K562 (cell line): ENCODE results near the gene HTR2B. TPM values are rescaled to one million over a fixed set of nuclear protein-coding genes. Genes with fewer than 3 reads are reported as not detected.

Experiments
- ATAC-seq: fragments of 200-7000 bp; cut with Tn5 transposase; 3 replicates; pipeline ENCODE4 v1.9.1; 2020; ENCODE audit warnings: moderate library complexity
- BruUV-seq: library from RNA; stranded (reverse); fragments of 400-500 nt; replicated peaks from 2 replicates; lab custom pipeline; 2021; lab: Mats Ljungman, UMichigan
- CTCF ChIA-PET: fragments of 300-600 bp; formaldehyde crosslinking; extraction: SDS; loops from one replicate; lab custom pipeline; 2021; ENCODE audit warnings: low intra/inter-chr PET ratio; lab: Yijun Ruan, JAX
- POLR2A ChIA-PET: fragments of 300-600, 350-650 bp; sonication (Branson Sonifier 250); formaldehyde crosslinking; extraction: SDS; loops from one replicate; lab custom pipeline; 2021; ENCODE audit warnings: antibody characterized with exemption, inconsistent platforms; lab: Yijun Ruan, JAX
- DNase-seq, 4 experiments: peaks; one replicate each; pipeline versions ENCODE4 v3.0.0 to v3.0.0-alpha.2; 2011 to 2018; ENCODE audit warnings: low spot score in 3 of 4, mixed read lengths in 3 of 4; ENCODE audit errors: extremely low read depth in 1 of 4
- FAIRE-seq: peaks from 2 replicates; lab custom pipeline; 2011; peaks lifted over from hg19 to GRCh38; lab: Jason Lieb, UNC
- H2AFZ ChIP-seq: 2 replicates; pipeline ENCODE4 v1.6.0; 2011; ENCODE audit warnings: low read depth, low read length, control low read depth, inconsistent platforms
- H3K27ac ChIP-seq: fragments of 200-600 bp; 3 replicates; pipeline ENCODE4 v1.8.0; 2011; ENCODE audit warnings: low read depth, mild to moderate bottlenecking, control low read depth, inconsistent platforms, low read length, moderate library complexity, mixed read lengths; ENCODE audit errors: extremely low read depth
- H3K27me3 ChIP-seq, 2 experiments: fragments of 300-600 bp in 1 of 2; 2 replicates in 1 of 2; 3 replicates in 1 of 2; pipeline versions ENCODE4 v1.6.0 to v1.8.0; 2011; ENCODE audit warnings: inconsistent platforms in 2 of 2, low read length in 2 of 2, mild to moderate bottlenecking in 1 of 2, mixed read lengths in 1 of 2, moderate library complexity in 1 of 2; ENCODE audit not compliant: control insufficient read depth in 2 of 2, insufficient read depth in 2 of 2
- H3K36me3 ChIP-seq: fragments of 300-600 bp; 3 replicates; pipeline ENCODE4 v1.8.0; 2011; ENCODE audit warnings: mild to moderate bottlenecking, low read length, inconsistent platforms; ENCODE audit not compliant: control insufficient read depth, insufficient read depth
- H3K4me1 ChIP-seq, 2 experiments: fragments of 200-600 bp in 1 of 2; replicated peaks in 1 of 2; 2 replicates in 1 of 2; 3 replicates in 1 of 2; pipeline versions ENCODE4 v1.5.1 to v1.8.0; 2011; ENCODE audit warnings: inconsistent platforms in 2 of 2, low read length in 2 of 2, mild to moderate bottlenecking in 1 of 2, mixed read lengths in 1 of 2, moderate library complexity in 1 of 2; ENCODE audit not compliant: control insufficient read depth in 2 of 2, insufficient read depth in 2 of 2
- H3K4me2 ChIP-seq: 2 replicates; pipeline ENCODE4 v1.6.1; 2011; ENCODE audit warnings: low read length, control low read depth, inconsistent platforms, mixed read lengths; ENCODE audit not compliant: insufficient read depth
- H3K4me3 ChIP-seq: fragments of 200-600 bp; sonication (generic), shearing (Covaris generic); 2 replicates; pipeline ENCODE4 v1.5.1; 2016; ENCODE audit warnings: control low read depth, inconsistent platforms
- H3K79me2 ChIP-seq: fragments of 200-600 bp; 3 replicates; pipeline ENCODE4 v1.8.0; 2011; ENCODE audit warnings: low read length, inconsistent platforms; ENCODE audit not compliant: control insufficient read depth, insufficient read depth
- H3K9ac ChIP-seq, 2 experiments: 2 replicates each; pipeline versions ENCODE4 v1.6.0 to v1.6.1; 2011; ENCODE audit warnings: low read depth in 2 of 2, low read length in 2 of 2, control low read depth in 1 of 2, inconsistent platforms in 1 of 2, mild to moderate bottlenecking in 1 of 2, mixed read lengths in 1 of 2; ENCODE audit not compliant: insufficient read depth in 1 of 2
- H3K9me1 ChIP-seq: one replicate; pipeline ENCODE4 v1.6.0; 2011; ENCODE audit warnings: inconsistent platforms, mild to moderate bottlenecking, low read length, moderate library complexity; ENCODE audit not compliant: control insufficient read depth, insufficient read depth
- H3K9me3 ChIP-seq: replicated peaks from 2 replicates; pipeline ENCODE4 v1.5.1; 2011; ENCODE audit warnings: low read depth, low read length, inconsistent platforms; ENCODE audit not compliant: control insufficient read depth, insufficient read depth
- H4K20me1 ChIP-seq: replicated peaks from 2 replicates; pipeline ENCODE4 v1.6.1; 2011; ENCODE audit warnings: low read length, inconsistent platforms, mixed read lengths; ENCODE audit not compliant: control insufficient read depth, insufficient read depth
- CBFA2T2 ChIP-seq: fragments of 450-650 bp; conservative IDR thresholded peaks from 2 replicates; pipeline ENCODE4 v1.6.1; 2017; ENCODE audit warnings: mild to moderate bottlenecking
- GABPA ChIP-seq: fragments of 200-800 bp; sonication (Bioruptor generic); conservative IDR thresholded peaks from 2 replicates; pipeline ENCODE4 v1.6.1; 2016; ENCODE audit warnings: low read depth, missing genetic modification characterization, missing compliant biosample characterization
- GABPB2 ChIP-seq: fragments of 250-450 bp; sonication (Bioruptor Pico); conservative IDR thresholded peaks from 2 replicates; pipeline ENCODE4 v1.5.1; 2021; ENCODE audit warnings: mild to moderate bottlenecking
- GTF2A2 ChIP-seq: IDR thresholded peaks from 2 replicates; pipeline ENCODE4 v1.6.1; 2016; ENCODE audit warnings: mild to moderate bottlenecking, missing genetic modification characterization, missing compliant biosample characterization
- NR2F6 ChIP-seq: fragments of 450-650 bp; formaldehyde crosslinking; IDR thresholded peaks from 2 replicates; pipeline ENCODE4 v1.4.0; 2020; ENCODE audit warnings: mild to moderate bottlenecking
- RBFOX2 ChIP-seq: fragments of 200-400 bp; formaldehyde crosslinking; IDR thresholded peaks from 2 replicates; pipeline ENCODE4 v1.6.1; 2017; ENCODE audit warnings: low read depth, mild to moderate bottlenecking, low read length, moderate library complexity
- SAFB2 ChIP-seq: fragments of 200-400 bp; formaldehyde crosslinking; IDR thresholded peaks from 2 replicates; pipeline ENCODE4 v1.6.1; 2018; ENCODE audit warnings: borderline replicate concordance, low read length, low read depth, moderate library complexity; ENCODE audit not compliant: severe bottlenecking
- TAF15 ChIP-seq: fragments of 200-400 bp; formaldehyde crosslinking; IDR thresholded peaks from 2 replicates; pipeline ENCODE4 v1.6.1; 2017; ENCODE audit warnings: mild to moderate bottlenecking, low read depth, low read length, moderate library complexity
- ZFP30 ChIP-seq: fragments of 250-450 bp; sonication (Bioruptor Pico); IDR thresholded peaks from 2 replicates; pipeline ENCODE4 v1.8.0; 2022; ENCODE audit warnings: moderate library complexity, mild to moderate bottlenecking, inconsistent platforms, borderline replicate concordance
- ZNF354B ChIP-seq: fragments of 250-450 bp; sonication (Bioruptor Pico); IDR thresholded peaks from 2 replicates; pipeline ENCODE4 v1.4.0; 2020
- ZNF785 ChIP-seq: fragments of 250-450 bp; sonication (Bioruptor Pico); IDR thresholded peaks from 2 replicates; pipeline ENCODE4 v1.4.0; 2020; ENCODE audit warnings: mild to moderate bottlenecking
- WGBS: fragments of 100-300 bp; shearing (Covaris generic); methylation state at CpG from one replicate; pipeline ENCODE4 v1.1.6; 2016; ENCODE audit warnings: low coverage, mixed read lengths; ENCODE audit not compliant: insufficient coverage; ENCODE audit errors: missing lambda C conversion rate; 5-methylcytosine and 5-hydroxymethylcytosine counted together
- in situ Hi-C: fragments of 300-500 bp; cut with MboI; formaldehyde crosslinking; loops from 4 replicates; pipeline ENCODE4 v1.15.0; 2018; ENCODE audit warnings: inconsistent platforms, mixed read lengths
- intact Hi-C: fragments of 100-400 bp; cut with micrococcal nuclease; formaldehyde crosslinking; loops from 2 replicates; pipeline ENCODE4 v1.14.2; 2022
- polyA plus RNA-seq, 8 experiments: library from polyadenylated mRNA; depleted of rRNA in 4 of 8; stranded (reverse) in 5 of 8; unstranded in 3 of 8; fragments of >200 nt; fragmentation: Nextera tagmentation in 2 of 8; fragmentation: Illumina TruSeq in 1 of 8; extraction: Ambion mirVana in 2 of 8; extraction: Trizol in 1 of 8; gene quantifications; 2 replicates each; pipeline versions ENCODE4 v1.2.1 to v1.2.3, GENCODE V29; 2011 to 2014; ENCODE audit warnings: inconsistent platforms in 1 of 8, missing spikeins in 1 of 8
- total RNA-seq, 7 experiments: library from RNA; depleted of rRNA in 6 of 7; stranded (reverse); fragments of >200 nt in 6 of 7; fragmentation: Illumina TruSeq in 2 of 7; extraction: Trizol in 2 of 7; gene quantifications; 2 replicates each; pipeline versions ENCODE4 v1.2.1 to v1.2.3, GENCODE V29; 2011 to 2021; ENCODE audit warnings: low replicate concordance in 1 of 7
- TF ChIP-seq, protein P1 (sequence below): sonication (generic); formaldehyde crosslinking; IDR thresholded peaks from 2 replicates; pipeline ENCODE4 v1.8.0; 2023; ENCODE audit warnings: missing genetic modification reagents, mild to moderate bottlenecking, borderline replicate concordance
- TF ChIP-seq, protein P2 (sequence below): fragments of 250-450 bp; sonication (Bioruptor Pico); IDR thresholded peaks from 2 replicates; pipeline ENCODE4 v1.4.0; 2020

Gene HTR2B
- total and polyA plus RNA-seq, 9 of the 15 experiments (the other 6 are each of a cell fraction or from before 2014, with no cell fraction given), result not detected

DNA sequence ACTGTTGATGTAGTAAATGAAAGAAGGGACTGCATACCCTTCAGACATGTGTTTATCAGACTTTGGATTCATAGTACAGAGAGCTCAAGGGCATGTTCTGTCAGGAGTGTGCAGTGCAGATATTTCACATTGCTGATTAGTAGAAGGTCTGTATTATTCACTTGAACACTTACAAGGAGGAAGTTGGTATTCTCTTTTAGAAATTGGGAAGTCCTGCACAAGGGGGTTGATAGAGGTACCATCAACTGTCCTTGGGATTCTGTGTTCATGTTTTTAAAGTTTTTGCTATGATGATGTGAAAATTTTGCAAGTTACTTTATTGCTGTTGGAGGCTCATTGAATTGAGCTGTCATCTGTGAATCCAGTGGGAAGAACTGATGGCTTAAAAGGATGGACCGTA is 61.5 kb downstream of the HTR2B start:
- peaks cover 43% of the 10 kb centered on the region for H3K79me2 ChIP-seq
- FAIRE-seq (no peak), DNase-seq (no peak), ATAC-seq (no peak)
- no peaks in the 10 kb centered on the region for H3K27me3 ChIP-seq
- H3K4me2 ChIP-seq, result no peak overlapping the region
- no TSS peak for BruUV-seq
- peaks cover 90% of the 10 kb centered on the region for H3K36me3 ChIP-seq
- ChIA-PET CTCF (no interaction called here), POLR2A (no interaction called here)
- H3K9ac ChIP-seq, result no peak overlapping the region
- H2AFZ ChIP-seq, result no peak overlapping the region
- H3K9me1 ChIP-seq, result no peaks in the 10 kb centered on the region
- no peaks in the 10 kb centered on the region for H3K9me3 ChIP-seq
- 100% methylated on average over 1 of the region's 1 CpG for WGBS
- intact Hi-C loops (no loop called here), in situ Hi-C loops (no loop called here)
- H3K4me1 ChIP-seq, result peaks cover 0 to 11% of the 10 kb centered on the region in 2 experiments; a peak in 2 of 5 replicates
- H3K27ac ChIP-seq, result no peak overlapping the region
- H4K20me1 ChIP-seq, result 0 out of 2 replicates have a peak, but pooled peaks cover 11% of the 10 kb centered on the region
- H3K4me3 ChIP-seq, result no peak overlapping the region
- no peak for TF ChIP-seq NR2F6 (CRISPR knock-in tag)
- no peak for TF ChIP-seq ZFP30
- TF ChIP-seq RBFOX2, result no peak
- no peak for TF ChIP-seq TAF15
- TF ChIP-seq, protein P1, sequence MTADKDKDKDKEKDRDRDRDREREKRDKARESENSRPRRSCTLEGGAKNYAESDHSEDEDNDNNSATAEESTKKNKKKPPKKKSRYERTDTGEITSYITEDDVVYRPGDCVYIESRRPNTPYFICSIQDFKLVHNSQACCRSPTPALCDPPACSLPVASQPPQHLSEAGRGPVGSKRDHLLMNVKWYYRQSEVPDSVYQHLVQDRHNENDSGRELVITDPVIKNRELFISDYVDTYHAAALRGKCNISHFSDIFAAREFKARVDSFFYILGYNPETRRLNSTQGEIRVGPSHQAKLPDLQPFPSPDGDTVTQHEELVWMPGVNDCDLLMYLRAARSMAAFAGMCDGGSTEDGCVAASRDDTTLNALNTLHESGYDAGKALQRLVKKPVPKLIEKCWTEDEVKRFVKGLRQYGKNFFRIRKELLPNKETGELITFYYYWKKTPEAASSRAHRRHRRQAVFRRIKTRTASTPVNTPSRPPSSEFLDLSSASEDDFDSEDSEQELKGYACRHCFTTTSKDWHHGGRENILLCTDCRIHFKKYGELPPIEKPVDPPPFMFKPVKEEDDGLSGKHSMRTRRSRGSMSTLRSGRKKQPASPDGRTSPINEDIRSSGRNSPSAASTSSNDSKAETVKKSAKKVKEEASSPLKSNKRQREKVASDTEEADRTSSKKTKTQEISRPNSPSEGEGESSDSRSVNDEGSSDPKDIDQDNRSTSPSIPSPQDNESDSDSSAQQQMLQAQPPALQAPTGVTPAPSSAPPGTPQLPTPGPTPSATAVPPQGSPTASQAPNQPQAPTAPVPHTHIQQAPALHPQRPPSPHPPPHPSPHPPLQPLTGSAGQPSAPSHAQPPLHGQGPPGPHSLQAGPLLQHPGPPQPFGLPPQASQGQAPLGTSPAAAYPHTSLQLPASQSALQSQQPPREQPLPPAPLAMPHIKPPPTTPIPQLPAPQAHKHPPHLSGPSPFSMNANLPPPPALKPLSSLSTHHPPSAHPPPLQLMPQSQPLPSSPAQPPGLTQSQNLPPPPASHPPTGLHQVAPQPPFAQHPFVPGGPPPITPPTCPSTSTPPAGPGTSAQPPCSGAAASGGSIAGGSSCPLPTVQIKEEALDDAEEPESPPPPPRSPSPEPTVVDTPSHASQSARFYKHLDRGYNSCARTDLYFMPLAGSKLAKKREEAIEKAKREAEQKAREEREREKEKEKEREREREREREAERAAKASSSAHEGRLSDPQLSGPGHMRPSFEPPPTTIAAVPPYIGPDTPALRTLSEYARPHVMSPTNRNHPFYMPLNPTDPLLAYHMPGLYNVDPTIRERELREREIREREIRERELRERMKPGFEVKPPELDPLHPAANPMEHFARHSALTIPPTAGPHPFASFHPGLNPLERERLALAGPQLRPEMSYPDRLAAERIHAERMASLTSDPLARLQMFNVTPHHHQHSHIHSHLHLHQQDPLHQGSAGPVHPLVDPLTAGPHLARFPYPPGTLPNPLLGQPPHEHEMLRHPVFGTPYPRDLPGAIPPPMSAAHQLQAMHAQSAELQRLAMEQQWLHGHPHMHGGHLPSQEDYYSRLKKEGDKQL, result no peak
- no peak for TF ChIP-seq GABPA (tag)
- TF ChIP-seq, protein P2, sequence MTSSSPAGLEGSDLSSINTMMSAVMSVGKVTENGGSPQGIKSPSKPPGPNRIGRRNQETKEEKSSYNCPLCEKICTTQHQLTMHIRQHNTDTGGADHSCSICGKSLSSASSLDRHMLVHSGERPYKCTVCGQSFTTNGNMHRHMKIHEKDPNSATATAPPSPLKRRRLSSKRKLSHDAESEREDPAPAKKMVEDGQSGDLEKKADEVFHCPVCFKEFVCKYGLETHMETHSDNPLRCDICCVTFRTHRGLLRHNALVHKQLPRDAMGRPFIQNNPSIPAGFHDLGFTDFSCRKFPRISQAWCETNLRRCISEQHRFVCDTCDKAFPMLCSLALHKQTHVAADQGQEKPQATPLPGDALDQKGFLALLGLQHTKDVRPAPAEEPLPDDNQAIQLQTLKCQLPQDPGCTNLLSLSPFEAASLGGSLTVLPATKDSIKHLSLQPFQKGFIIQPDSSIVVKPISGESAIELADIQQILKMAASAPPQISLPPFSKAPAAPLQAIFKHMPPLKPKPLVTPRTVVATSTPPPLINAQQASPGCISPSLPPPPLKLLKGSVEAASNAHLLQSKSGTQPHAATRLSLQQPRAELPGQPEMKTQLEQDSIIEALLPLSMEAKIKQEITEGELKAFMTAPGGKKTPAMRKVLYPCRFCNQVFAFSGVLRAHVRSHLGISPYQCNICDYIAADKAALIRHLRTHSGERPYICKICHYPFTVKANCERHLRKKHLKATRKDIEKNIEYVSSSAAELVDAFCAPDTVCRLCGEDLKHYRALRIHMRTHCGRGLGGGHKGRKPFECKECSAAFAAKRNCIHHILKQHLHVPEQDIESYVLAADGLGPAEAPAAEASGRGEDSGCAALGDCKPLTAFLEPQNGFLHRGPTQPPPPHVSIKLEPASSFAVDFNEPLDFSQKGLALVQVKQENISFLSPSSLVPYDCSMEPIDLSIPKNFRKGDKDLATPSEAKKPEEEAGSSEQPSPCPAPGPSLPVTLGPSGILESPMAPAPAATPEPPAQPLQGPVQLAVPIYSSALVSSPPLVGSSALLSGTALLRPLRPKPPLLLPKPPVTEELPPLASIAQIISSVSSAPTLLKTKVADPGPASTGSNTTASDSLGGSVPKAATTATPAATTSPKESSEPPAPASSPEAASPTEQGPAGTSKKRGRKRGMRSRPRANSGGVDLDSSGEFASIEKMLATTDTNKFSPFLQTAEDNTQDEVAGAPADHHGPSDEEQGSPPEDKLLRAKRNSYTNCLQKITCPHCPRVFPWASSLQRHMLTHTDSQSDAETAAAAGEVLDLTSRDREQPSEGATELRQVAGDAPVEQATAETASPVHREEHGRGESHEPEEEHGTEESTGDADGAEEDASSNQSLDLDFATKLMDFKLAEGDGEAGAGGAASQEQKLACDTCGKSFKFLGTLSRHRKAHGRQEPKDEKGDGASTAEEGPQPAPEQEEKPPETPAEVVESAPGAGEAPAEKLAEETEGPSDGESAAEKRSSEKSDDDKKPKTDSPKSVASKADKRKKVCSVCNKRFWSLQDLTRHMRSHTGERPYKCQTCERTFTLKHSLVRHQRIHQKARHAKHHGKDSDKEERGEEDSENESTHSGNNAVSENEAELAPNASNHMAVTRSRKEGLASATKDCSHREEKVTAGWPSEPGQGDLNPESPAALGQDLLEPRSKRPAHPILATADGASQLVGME (CRISPR knock-in tag), result no peak
- no peak for TF ChIP-seq GTF2A2 (tag)
- no peak for TF ChIP-seq GABPB2 (CRISPR knock-in tag)
- TF ChIP-seq ZNF785 (CRISPR knock-in tag), result no peak
- no peak for TF ChIP-seq ZNF354B
- no peak for TF ChIP-seq SAFB2
- TF ChIP-seq CBFA2T2, result no peak
